Activated CD4-positive, CD25-positive, alpha-beta regulatory T cell treated with anti-CD3 and anti-CD28 coated beads, Interleukin-2, amount 50 U/mL, for 72 hours (primary cell): ENCODE measurements around the gene VARS2.
"Not testable (repeated sequence)": the region's sequence is repeated elsewhere in the genome, so short reads cannot be mapped to it uniquely, and the experiment has no call there.

Experiments
- DNase-seq: peaks from one replicate; pipeline ENCODE4 v3.0.0; 2021

Gene VARS2

GRCh38 chr6:30900863-30901417 is 13.1 kb upstream of the VARS2 start:
- DNase-seq = no peak

GRCh38 chr6:30901436-30901835 is 12.6 kb upstream of the VARS2 start:
- DNase-seq = no peak

GRCh38 chr6:30902196-30902595 is 11.8 kb upstream of the VARS2 start:
- not testable (repeated sequence) for DNase-seq

- DNase-seq = no peak
These were observed 11.3 kb upstream of the VARS2 start for GRCh38 chr6:30902709-30903108.

- DNase-seq = no peak
These were observed 10.8 kb upstream of the VARS2 start for GRCh38 chr6:30903236-30903635.

GRCh38 chr6:30907290-30907757 is 6.7 kb upstream of the VARS2 start:
- DNase-seq = not testable (repeated sequence)

GRCh38 chr6:30907758-30908591 is 6.1 kb upstream of the VARS2 start, which contains the start of gene GTF2H4:
Gene GTF2H4, plus strand, starts transcription at chr6:30908207.
- peak; percentile 85 for DNase-seq

GRCh38 chr6:30908700-30909099 is 5.3 kb upstream of the VARS2 start:
- DNase-seq = no peak

GRCh38 chr6:30910473-30910872 is 3.6 kb upstream of the VARS2 start:
- DNase-seq = not testable (repeated sequence)

- DNase-seq = no peak
These were observed 1.1 kb upstream of the VARS2 start for GRCh38 chr6:30912746-30913520.

GRCh38 chr6:30913721-30914075 is 340 bp upstream of the VARS2 start:
- no peak for DNase-seq

- DNase-seq = no peak
These were observed 984 bp downstream of the VARS2 start for GRCh38 chr6:30914854-30915590.

- DNase-seq = no peak
These were observed 1.5 kb downstream of the VARS2 start for GRCh38 chr6:30915591-30915946.

GRCh38 chr6:30917041-30917440 is 3.0 kb downstream of the VARS2 start:
- DNase-seq = no peak

- DNase-seq = no peak
These were observed 3.4 kb downstream of the VARS2 start for GRCh38 chr6:30917487-30917886.

- no peak for DNase-seq
These were observed 4.6 kb downstream of the VARS2 start for GRCh38 chr6:30918670-30919069.

- no peak for DNase-seq
These were observed 8.4 kb downstream of the VARS2 start for GRCh38 chr6:30922447-30922852.

- DNase-seq = not testable (repeated sequence)
These were observed 10.1 kb downstream of the VARS2 start for GRCh38 chr6:30924040-30924627.

GRCh38 chr6:30926644-30927043 is 12.6 kb downstream of the VARS2 start:
- no peak for DNase-seq

- not testable (repeated sequence) for DNase-seq
These were observed 13.0 kb downstream of the VARS2 start for GRCh38 chr6:30927080-30927479.

GRCh38 chr6:30928677-30929076 is 14.6 kb downstream of the VARS2 start:
- DNase-seq = no peak

- DNase-seq = no peak
These were observed 16.5 kb downstream of the VARS2 start for GRCh38 chr6:30930506-30930905.

GRCh38 chr6:30931272-30931671 is 17.2 kb downstream of the VARS2 start:
- no peak for DNase-seq
